ENCODE data around the gene DNAJC15.
"Not testable (repeated sequence)": the region's sequence is repeated elsewhere in the genome, so short reads cannot be mapped to it uniquely, and the experiment has no call there.

The DNAJC15 gene

DNA sequence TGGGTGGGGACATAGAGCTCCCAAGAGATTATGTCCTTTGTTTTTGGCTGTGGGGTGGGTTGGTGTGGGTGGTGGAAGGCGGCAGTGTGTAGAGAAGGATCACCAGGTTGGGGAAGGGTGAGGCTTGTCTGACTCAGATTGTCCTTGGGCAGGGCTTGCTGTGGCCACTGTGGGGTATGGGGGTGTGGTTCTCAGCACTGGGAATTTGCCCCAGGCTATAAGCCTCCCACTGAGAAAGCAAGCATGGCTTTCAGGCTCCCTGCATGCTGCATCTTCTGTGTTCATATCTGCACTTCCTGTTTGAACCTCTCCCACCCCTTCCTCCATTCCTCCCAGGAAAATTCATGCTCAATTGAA lies 34.9 kb downstream of the DNAJC15 start:
- peak overlapping the region; percentile 43 for H3K4me2 ChIP-seq (ENCODE audit: low read depth, low read length, poor library complexity, severe bottlenecking)
- H3K9me2 ChIP-seq (replicated peaks; ENCODE audit: low read depth, low read length) = no peaks in the 10 kb centered on the region
- no peak overlapping the region for H3K9ac ChIP-seq (ENCODE audit: low read depth, low read length, poor library complexity, severe bottlenecking)
- H3K27me3 ChIP-seq (ENCODE audit: insufficient read depth, low read length, poor library complexity, severe bottlenecking) = no peaks in the 10 kb centered on the region
- no peak for TF ChIP-seq EZH2phosphoT487 (IDR thresholded peaks at IDR 0.05; ENCODE audit: borderline replicate concordance)
- TF ChIP-seq, protein P1, sequence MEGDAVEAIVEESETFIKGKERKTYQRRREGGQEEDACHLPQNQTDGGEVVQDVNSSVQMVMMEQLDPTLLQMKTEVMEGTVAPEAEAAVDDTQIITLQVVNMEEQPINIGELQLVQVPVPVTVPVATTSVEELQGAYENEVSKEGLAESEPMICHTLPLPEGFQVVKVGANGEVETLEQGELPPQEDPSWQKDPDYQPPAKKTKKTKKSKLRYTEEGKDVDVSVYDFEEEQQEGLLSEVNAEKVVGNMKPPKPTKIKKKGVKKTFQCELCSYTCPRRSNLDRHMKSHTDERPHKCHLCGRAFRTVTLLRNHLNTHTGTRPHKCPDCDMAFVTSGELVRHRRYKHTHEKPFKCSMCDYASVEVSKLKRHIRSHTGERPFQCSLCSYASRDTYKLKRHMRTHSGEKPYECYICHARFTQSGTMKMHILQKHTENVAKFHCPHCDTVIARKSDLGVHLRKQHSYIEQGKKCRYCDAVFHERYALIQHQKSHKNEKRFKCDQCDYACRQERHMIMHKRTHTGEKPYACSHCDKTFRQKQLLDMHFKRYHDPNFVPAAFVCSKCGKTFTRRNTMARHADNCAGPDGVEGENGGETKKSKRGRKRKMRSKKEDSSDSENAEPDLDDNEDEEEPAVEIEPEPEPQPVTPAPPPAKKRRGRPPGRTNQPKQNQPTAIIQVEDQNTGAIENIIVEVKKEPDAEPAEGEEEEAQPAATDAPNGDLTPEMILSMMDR (conservative IDR thresholded peaks at IDR 0.05; ENCODE audit: low read length) = no peak
- H3K4me1 ChIP-seq (ENCODE audit: insufficient read depth, low read length, poor library complexity, severe bottlenecking) = peaks cover 29% of the 10 kb centered on the region
- no peaks in the 10 kb centered on the region for H3F3A ChIP-seq (ENCODE audit: low read depth)
- no peaks in the 10 kb centered on the region for H3K79me2 ChIP-seq (ENCODE audit: insufficient read depth, low read length)
- no peaks in the 10 kb centered on the region for H4K20me1 ChIP-seq (ENCODE audit: insufficient read depth, low read length, poor library complexity, severe bottlenecking)
- no peaks in the 10 kb centered on the region for H3K36me3 ChIP-seq (ENCODE audit: insufficient read depth, low read length)
- H3K9me3 ChIP-seq (ENCODE audit: insufficient read depth, low read depth, low read length) = no peaks in the 10 kb centered on the region
- peak overlapping the region; percentile 87 for H2AFZ ChIP-seq (ENCODE audit: low read length)
- peak overlapping the region; percentile 4 for H3K4me3 ChIP-seq (ENCODE audit: low read length, poor library complexity, severe bottlenecking)

DNA sequence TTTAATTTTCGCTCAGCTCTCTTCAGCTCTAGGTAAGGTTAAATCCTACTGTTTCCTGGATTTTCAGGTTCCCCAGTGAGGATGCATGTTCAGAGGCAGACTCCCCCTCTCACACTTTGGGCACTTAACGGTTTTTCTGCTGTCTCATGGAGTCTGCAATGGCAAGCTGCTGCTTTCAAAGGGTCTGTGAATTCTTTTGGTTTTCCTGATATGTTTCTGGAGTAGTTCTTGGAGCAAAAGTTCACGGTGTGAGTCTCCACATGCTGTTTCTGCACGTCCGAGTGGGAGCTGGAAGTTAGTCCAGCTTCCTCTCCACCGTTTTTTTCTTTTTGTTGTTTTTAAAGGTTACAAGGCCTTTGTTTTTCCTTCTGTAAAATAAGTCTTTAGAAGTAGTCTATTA lies 35.4 kb downstream of the DNAJC15 start:
- Histone ChIP-seq H3K9me2 (replicated peaks; ENCODE audit: low read depth, low read length) (no peaks in the 10 kb centered on the region), H2AFZ (ENCODE audit: low read length) (peak overlapping the region; percentile 87), H3K36me3 (ENCODE audit: insufficient read depth, low read length) (no peaks in the 10 kb centered on the region), H3K4me3 (ENCODE audit: low read length, poor library complexity, severe bottlenecking) (no peak overlapping the region), H3K4me2 (ENCODE audit: low read depth, low read length, poor library complexity, severe bottlenecking) (peak overlapping the region; percentile 43), H3K9ac (ENCODE audit: low read depth, low read length, poor library complexity, severe bottlenecking) (no peak overlapping the region), H3K79me2 (ENCODE audit: insufficient read depth, low read length) (no peaks in the 10 kb centered on the region), H4K20me1 (ENCODE audit: insufficient read depth, low read length, poor library complexity, severe bottlenecking) (no peaks in the 10 kb centered on the region), H3K9me3 (ENCODE audit: insufficient read depth, low read depth, low read length) (no peaks in the 10 kb centered on the region), H3K4me1 (ENCODE audit: insufficient read depth, low read length, poor library complexity, severe bottlenecking) (peaks cover 29% of the 10 kb centered on the region), H3K27me3 (ENCODE audit: insufficient read depth, low read length, poor library complexity, severe bottlenecking) (no peaks in the 10 kb centered on the region), H3F3A (ENCODE audit: low read depth) (no peaks in the 10 kb centered on the region)
- TF ChIP-seq, protein P1 (conservative IDR thresholded peaks at IDR 0.05; ENCODE audit: low read length) = no peak
- no peak for TF ChIP-seq EZH2phosphoT487 (IDR thresholded peaks at IDR 0.05; ENCODE audit: borderline replicate concordance)

DNA sequence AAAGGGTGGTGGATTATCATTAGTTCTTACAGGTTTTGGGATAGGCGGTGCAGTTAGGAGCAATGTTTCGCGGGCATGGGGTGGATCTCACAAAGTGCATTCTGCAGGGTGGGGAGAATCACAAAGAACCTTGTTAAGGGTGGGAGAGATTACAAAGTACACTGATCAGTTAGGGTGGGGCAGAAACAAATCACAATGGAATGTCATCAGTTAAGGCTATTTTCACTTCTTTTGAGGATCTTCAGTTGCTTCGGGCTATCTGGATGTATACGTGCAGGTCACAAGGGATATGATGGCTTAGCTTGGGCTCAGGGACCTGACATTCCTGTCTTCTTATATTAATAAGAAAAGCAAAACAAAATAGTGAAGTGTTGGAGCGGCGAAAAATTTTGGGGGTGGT lies 36.4 kb downstream of the DNAJC15 start:
- H3K9ac ChIP-seq (ENCODE audit: low read depth, low read length, poor library complexity, severe bottlenecking); H3K79me2 ChIP-seq (ENCODE audit: insufficient read depth, low read length); H3K4me2 ChIP-seq (ENCODE audit: low read depth, low read length, poor library complexity, severe bottlenecking); H3K4me3 ChIP-seq (ENCODE audit: low read length, poor library complexity, severe bottlenecking); H2AFZ ChIP-seq (ENCODE audit: low read length); H3K9me2 ChIP-seq (replicated peaks; ENCODE audit: low read depth, low read length); H3K36me3 ChIP-seq (ENCODE audit: insufficient read depth, low read length); H3F3A ChIP-seq (ENCODE audit: low read depth); H4K20me1 ChIP-seq (ENCODE audit: insufficient read depth, low read length, poor library complexity, severe bottlenecking); H3K27me3 ChIP-seq (ENCODE audit: insufficient read depth, low read length, poor library complexity, severe bottlenecking); H3K9me3 ChIP-seq (ENCODE audit: insufficient read depth, low read depth, low read length): not testable (repeated sequence)
- H3K4me1 ChIP-seq (ENCODE audit: insufficient read depth, low read length, poor library complexity, severe bottlenecking) = peaks cover 29% of the 10 kb centered on the region

DNA sequence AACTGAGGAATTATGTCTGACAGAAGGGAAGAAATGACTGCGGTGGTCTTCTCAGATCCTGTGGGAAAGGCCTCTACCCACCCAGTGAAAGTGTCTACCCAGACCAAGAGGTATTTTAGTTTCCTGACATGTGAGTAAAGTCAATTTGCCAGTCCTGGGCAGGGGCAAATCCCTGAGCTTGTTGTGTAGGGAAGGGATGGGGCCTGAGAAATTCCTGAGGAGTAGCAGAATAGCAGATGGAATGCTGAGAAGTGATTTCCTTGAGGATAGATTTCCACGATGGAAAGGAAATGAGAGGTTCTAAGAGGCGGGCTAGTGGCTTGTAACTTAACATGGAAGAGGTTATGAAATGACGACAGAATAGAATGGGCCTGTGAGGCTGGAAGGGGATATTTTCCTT lies 37.4 kb downstream of the DNAJC15 start:
- H3K4me3 ChIP-seq (ENCODE audit: low read length, poor library complexity, severe bottlenecking); H3K9me2 ChIP-seq (replicated peaks; ENCODE audit: low read depth, low read length); H3F3A ChIP-seq (ENCODE audit: low read depth); H3K36me3 ChIP-seq (ENCODE audit: insufficient read depth, low read length); H3K9ac ChIP-seq (ENCODE audit: low read depth, low read length, poor library complexity, severe bottlenecking); H3K79me2 ChIP-seq (ENCODE audit: insufficient read depth, low read length); H3K27me3 ChIP-seq (ENCODE audit: insufficient read depth, low read length, poor library complexity, severe bottlenecking); H3K4me2 ChIP-seq (ENCODE audit: low read depth, low read length, poor library complexity, severe bottlenecking); H4K20me1 ChIP-seq (ENCODE audit: insufficient read depth, low read length, poor library complexity, severe bottlenecking); H3K9me3 ChIP-seq (ENCODE audit: insufficient read depth, low read depth, low read length); H2AFZ ChIP-seq (ENCODE audit: low read length): not testable (repeated sequence)
- peaks cover 19% of the 10 kb centered on the region for H3K4me1 ChIP-seq (ENCODE audit: insufficient read depth, low read length, poor library complexity, severe bottlenecking)

All from Loucy (cell line).